ENCODE measurements around the gene ME1.

DNA sequence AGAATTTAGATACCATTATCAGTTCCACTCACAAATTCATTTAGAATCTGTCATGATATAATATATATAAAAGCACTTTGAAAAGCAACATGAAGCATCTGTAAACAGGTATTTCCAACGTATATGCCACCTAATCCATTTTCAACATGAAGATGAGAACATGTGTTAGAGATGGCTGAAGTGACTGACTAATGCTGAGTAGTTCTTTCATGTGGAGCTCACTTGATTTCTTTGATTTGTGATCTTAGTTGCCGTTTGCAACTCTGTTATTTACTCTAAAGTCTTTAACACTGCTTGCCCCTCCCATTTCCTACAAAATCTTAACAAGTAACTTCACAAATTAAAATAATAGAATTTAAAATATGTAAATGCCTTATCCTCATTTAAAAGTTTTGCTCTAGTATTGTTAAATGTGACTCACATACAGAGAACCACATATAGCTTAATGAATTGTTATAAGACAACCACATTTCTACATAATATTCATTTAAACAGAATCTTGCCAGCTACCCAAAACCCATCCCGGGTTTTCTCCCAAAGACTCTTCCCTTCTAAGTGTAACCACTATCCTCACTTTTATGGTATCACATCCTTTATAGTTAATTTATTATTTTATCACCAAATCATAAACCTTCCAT lies 78.3 kb downstream of the ME1 start:
- TF ChIP-seq, protein P1, sequence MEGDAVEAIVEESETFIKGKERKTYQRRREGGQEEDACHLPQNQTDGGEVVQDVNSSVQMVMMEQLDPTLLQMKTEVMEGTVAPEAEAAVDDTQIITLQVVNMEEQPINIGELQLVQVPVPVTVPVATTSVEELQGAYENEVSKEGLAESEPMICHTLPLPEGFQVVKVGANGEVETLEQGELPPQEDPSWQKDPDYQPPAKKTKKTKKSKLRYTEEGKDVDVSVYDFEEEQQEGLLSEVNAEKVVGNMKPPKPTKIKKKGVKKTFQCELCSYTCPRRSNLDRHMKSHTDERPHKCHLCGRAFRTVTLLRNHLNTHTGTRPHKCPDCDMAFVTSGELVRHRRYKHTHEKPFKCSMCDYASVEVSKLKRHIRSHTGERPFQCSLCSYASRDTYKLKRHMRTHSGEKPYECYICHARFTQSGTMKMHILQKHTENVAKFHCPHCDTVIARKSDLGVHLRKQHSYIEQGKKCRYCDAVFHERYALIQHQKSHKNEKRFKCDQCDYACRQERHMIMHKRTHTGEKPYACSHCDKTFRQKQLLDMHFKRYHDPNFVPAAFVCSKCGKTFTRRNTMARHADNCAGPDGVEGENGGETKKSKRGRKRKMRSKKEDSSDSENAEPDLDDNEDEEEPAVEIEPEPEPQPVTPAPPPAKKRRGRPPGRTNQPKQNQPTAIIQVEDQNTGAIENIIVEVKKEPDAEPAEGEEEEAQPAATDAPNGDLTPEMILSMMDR (IDR thresholded peaks at IDR 0.05): no peak
- TF ChIP-seq EP300 (IDR thresholded peaks at IDR 0.05) (no peak), POLR2AphosphoS5 (IDR thresholded peaks at IDR 0.05) (no peak), POLR2A (IDR thresholded peaks at IDR 0.05) (no peak)

Data from stomach (tissue), 4 donors.